ENCODE measurements around the gene KRTAP10-5.

The KRTAP10-5 gene

GRCh38 chr21:44530221-44530902 is 50.0 kb downstream of the KRTAP10-5 start:
- no peak for DNase-seq (ENCODE audit: low spot score)
- FAIRE-seq: peak; percentile 66

GRCh38 chr21:44529503-44530125 is 50.8 kb downstream of the KRTAP10-5 start:
- FAIRE-seq: no peak
- DNase-seq (ENCODE audit: low spot score): no peak
